A549 treated with dexamethasone at 1 μM for 4 hours (cell line): Measurements from ENCODE around the gene DDIT4L. TPM values are rescaled to one million over a fixed set of nuclear protein-coding genes. Genes with fewer than 3 reads are reported as not detected.

Experiments used
- total RNA-seq: library from RNA; stranded (reverse); fragments of 200-300 nt; extraction: Qiagen RNA extraction; gene quantifications from 5 replicates; pipeline ENCODE4 v1.2.3, GENCODE V29; 2022

DDIT4L gene, protein sequence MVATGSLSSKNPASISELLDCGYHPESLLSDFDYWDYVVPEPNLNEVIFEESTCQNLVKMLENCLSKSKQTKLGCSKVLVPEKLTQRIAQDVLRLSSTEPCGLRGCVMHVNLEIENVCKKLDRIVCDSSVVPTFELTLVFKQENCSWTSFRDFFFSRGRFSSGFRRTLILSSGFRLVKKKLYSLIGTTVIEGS
- total RNA-seq, result 0.16 to 0.27 TPM (median 0.24 TPM) in 5 replicates

DNA sequence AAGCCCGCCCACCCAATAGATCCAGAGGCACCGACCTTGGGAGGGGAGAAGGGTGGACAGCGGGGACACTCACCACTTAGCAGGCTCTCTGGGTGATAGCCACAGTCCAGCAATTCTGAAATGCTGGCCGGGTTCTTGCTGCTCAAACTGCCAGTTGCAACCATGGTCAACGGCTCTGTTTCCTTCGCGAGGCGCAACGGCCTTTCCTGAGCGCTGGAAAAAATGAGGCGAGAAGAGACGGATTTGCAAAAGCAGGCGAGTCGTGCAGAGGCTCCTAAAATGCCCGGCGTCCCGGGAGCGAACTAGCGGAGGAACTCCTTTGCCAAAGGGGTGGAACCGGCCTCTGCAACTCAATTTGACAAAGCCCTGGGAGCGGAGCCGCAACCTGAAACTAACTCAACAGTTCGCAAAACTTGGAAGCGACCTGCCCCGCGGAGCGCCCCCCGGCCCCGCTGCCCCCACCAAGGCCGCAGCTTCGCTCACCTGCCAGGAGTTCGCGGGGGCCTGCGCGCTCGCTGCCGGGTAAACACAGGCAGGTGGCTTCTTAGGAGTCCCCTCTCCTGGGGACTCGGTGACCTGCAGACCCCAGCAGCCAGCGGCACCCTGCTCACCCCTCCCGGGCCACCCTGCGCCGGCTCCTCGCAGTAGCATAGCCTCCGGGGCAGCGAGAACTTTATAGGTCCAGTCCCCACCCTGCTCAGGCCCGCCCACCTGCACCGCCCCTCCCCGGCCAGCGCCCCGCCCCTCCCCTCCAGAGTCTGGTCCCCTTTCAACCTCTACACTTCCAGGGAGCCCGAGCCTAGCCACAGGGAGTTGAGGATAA lies at the start of gene DDIT4L:
Gene DDIT4L (minus strand): TSS at position 649 of the 823 bp plus-strand sequence. CDS start 485 bp downstream, at position 164.

Other genes with a start within 250 kb of the DDIT4L start
- gene DNAJB14, start 243.8 kb downstream of the DDIT4L start, total RNA-seq, result 13.4 to 19.6 TPM (median 15.4 TPM) in 5 replicates
- 522 to 719 TPM (median 582 TPM) in 5 replicates for gene H2AZ1, start 240.2 kb downstream of the DDIT4L start, total RNA-seq